Fibroblast of gingiva (primary cell): ENCODE data around the gene COA7.
"Not testable (repeated sequence)": the region's sequence is repeated elsewhere in the genome, so short reads cannot be mapped to it uniquely, and the experiment has no call there.

Experiments
- DNase-seq: peaks from one replicate; pipeline ENCODE4 v3.0.0-alpha.2; 2011; ENCODE audit warnings: low read depth

COA7 gene

DNA sequence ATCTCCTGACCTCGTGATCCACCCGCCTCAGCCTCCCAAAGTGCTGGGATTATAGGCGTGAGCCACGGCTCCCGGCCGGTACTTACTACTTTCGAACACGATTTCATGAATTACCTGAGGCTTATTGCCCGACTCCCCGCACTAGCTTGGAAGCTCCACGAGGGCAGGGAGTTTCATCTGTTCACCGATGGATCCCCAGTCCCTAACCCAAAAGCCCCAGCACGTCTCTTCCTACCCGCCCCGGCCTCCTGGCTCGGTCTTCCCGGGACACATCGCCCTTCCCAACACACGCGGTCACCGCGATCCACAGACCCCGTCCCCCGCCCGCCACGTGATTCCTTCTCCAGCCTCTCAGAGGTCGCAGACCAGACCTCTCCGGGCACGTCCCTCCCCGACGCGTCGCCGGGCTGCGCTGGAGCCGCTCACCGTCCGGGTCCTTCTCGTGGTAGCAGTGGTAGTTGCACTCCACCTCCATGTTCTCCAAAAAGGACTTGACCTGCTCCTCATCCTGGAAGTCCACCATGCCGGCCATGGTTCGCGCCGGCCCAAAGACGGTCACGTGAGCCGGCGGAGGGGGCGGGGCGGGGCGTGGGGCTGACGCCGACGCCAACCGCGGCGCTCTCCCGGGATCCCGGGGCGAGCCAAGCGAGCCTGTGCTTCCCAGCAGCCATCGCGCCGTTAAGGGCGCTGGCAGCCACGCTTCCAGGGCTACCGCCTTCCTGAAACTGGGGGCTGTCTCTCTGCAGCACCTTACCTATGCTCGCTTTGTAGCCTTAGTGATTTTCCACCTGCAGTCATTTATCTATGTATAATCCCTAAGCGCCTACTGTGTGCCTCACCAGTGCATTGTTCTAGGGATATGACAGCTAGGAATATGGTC is at the start of gene COA7:
Gene COA7, minus strand, starts transcription at position 553 of the 880 bp plus-strand sequence. Its CDS starts 21 bp downstream, at position 532.
- DNase-seq, result peak; percentile 78

DNA sequence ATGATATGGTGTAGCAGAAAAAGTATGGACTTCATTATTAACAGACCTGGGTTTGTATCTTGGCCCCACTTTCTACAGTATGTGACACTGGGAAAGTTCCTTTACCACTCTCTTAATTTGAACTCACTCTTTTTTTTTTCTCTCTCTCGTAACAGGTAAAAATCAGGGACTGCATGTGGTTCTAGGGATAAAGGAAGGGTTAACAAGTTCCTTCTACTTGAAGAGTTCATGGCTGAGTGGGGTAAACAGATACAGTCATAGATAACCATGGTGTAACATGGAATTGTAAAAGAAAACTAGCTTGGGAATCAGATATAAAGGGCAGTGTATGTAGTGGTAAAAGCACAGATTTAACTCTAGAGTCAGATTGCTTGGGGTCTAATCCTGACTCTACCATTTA is 49.3 kb upstream of the COA7 start:
- DNase-seq, result no peak

DNA sequence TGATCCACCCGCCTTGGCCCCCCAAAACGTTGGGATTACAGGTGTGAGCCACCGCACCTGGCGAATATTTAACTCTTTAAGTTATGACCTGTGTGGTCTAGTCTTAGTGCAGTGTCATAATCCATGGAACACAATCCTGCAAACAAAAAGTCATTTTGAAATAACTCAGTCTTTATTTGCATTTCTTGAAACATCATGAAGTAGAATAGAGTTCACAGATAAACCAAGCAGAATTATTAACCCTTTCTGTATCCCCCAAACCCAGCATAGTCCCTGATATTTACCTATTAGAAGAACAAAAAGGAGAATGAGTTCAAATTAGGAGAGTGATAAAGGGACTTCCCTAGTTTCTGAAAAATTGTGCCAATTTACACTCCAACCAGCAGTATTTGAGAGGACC is 48.0 kb upstream of the COA7 start:
- DNase-seq, result no peak

DNA sequence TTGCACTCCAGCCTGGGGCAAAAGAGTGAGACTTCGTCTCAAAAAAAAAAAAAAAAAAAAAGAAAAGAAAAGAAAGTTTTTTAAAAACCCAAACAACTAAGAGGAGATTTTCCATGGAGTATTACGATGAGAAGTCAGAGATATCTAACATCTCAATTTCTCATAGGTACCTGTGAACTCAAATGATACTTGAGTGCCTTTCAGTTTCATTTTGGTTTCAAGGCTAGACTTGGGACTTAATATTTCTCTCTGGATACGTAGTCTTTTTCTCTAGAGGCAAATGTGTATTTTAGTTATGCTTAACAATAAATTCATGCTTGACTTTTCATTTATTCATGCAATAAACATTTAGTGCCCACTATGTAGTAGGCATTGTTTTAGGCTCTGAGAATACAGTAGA is 43.1 kb upstream of the COA7 start:
- no peak for DNase-seq

GRCh38 chr1:52739699-52740467 is 41.7 kb upstream of the COA7 start:
- DNase-seq, result no peak

- no peak for DNase-seq
Measured at GRCh38 chr1:52738893-52739292, 40.7 kb upstream of the COA7 start.

- no peak for DNase-seq
Measured at GRCh38 chr1:52738148-52738547, 40.0 kb upstream of the COA7 start.

DNA sequence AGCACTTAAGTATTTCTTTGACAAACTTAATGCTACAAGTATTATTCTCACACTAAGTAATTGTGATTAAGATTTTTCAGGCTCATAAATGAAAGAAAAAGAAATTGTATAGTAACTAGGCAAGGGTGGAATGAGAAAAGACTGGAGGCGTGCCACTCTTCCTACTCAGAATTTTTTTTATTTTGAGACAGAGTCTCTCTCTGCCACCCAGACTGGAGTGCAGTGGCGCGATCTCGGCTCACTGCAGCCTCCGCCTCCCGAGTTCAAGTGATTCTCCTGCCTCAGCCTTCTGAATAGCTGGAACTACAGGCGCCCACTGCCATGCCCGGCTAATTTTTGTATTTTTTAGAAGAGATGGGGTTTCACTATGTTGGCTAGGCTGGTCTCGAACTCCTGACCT is 37.2 kb upstream of the COA7 start:
- not testable (repeated sequence) for DNase-seq

GRCh38 chr1:52733368-52733767 is 35.2 kb upstream of the COA7 start:
- DNase-seq, result no peak

GRCh38 chr1:52727956-52728656 is 30.0 kb upstream of the COA7 start:
- DNase-seq, result no peak

DNA sequence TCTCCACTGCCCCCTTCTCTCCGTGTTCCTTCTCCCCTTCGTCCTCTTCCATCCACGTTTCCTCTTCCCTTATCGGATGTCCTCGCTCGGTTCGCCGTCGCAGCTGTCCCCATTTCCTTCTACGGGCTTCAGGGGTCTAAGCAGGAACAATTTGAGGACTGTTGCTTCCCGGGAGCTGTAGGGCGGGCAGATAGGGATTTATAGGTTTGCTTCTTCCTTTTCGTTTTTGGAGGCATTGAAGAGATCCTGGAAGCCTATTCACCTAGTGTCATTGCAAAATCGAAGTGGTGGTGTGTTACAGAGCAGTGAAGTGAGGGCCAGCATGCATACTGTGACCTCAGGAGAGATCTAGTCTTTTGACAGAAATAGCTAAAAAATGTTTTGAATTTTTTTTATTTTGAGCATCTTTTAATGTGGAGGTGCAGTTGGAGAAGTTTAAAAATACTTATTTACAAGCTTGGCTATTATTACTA is 29.0 kb upstream of the COA7 start:
- no peak for DNase-seq

DNA sequence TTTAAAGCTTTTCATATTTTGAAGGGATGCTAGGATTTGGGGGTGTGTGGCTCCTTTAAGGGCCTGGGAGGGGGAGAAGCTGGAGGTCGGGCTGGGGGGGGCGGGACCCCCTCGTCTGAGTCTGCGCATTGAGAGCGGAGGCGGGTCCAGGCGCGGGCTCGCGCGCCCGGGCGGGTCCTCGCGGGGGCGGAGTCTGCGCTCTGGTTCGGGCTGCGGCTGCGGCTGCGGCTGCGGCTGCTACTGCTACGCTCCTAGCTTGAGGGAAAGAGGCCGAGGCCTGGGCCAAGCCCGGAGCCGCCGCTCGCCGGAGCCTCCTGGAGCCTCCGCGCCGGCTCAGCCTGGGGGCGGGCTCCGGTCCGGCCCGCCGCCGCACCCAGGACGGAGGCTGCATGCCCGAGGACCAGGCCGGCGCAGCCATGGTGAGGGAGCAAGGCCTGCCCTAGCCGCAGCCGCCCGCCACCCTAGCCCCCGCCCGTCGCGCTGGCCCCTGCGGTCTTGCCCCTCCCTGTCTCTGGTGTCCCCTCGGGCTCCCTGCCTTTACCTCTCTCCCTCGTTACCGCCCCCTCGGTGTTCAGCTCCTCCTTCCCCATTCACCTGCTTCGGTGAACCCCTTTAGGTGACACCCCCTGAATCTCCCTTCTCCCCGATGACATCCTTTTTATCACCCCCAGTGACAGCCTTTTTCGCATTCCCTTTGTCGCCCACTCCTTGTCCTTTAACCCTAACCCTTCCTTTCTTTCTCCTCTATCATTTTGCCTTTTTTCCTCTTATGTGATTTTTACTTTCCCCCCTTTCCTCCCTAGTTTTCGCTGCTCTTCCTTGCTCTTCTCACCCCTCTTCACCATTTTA is 28.3 kb upstream of the COA7 start, which contains the start of gene ZYG11B:
Gene ZYG11B, plus strand, starts transcription at position 189 of the 849 bp plus-strand sequence. Its CDS starts 201 bp downstream, at position 390.
- DNase-seq, result peak; percentile 83

- DNase-seq, result peak; percentile 49
Measured at GRCh38 chr1:52725903-52726264, 27.7 kb upstream of the COA7 start.

DNA sequence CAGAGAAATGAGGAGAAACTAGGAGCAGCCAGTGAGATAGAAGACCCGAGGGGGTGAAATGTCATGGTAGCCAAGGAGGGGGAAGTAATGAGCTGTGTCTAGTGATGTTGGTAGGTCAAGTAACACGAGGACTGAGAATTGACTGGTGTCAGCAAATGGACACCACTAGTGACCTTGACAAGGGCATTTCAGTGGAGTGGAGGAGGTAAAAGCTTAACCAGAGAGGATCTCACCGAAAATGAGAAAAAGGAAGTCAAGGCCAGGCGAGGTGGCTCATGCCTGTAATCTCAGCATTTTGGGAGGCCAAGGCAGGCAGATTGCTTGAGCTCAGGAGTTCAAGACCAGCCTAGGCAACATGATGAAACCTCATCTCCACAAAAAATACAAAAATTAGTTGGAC is 25.1 kb upstream of the COA7 start:
- no peak for DNase-seq

DNA sequence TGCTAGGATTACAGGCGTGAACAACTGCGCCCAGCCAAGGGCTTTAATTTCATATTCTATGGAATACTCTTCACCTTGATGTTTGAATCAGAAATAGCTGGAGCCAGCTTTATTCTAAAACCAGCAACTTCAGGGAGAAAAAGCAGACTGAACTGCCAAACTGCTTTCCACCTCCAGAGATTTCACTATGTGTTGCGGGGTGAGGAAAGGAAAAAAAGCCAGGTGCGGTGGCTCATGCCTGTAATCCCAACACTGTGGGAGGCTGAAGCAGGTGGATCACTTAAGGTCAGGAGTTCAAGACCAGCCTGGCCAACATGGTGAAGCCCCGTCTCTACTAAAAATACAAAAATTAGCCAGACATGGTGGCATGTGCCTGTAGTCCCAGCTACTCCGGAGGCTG is 17.1 kb upstream of the COA7 start:
- not testable (repeated sequence) for DNase-seq

GRCh38 chr1:52713590-52713989 is 15.4 kb upstream of the COA7 start:
- DNase-seq, result no peak

GRCh38 chr1:52709016-52709415 is 10.9 kb upstream of the COA7 start:
- DNase-seq, result no peak

- peak; percentile 24 for DNase-seq
Measured at GRCh38 chr1:52707927-52708655, 9.9 kb upstream of the COA7 start.

- DNase-seq, result no peak
Measured at GRCh38 chr1:52706941-52707926, 9.1 kb upstream of the COA7 start.
